Measurements from ENCODE around the gene TMX2. TPM values are rescaled to one million over a fixed set of nuclear protein-coding genes. Genes with fewer than 3 reads are reported as not detected.
A peak's percentile ranks its signal among the peaks of the same experiment; 100 is the strongest.

Gene TMX2
- 51.1 TPM for polyA plus RNA-seq (2013, experiment 1 of 2)
- polyA plus RNA-seq (2013, experiment 2 of 2): 50.7 TPM

GRCh38 chr11:57712256-57713150 is at the start of gene TMX2:
Gene TMX2, plus strand, starts transcription at chr11:57712593. Its CDS starts 26 bp downstream, at chr11:57712619.
- Histone ChIP-seq H3K79me1 (ENCODE audit: low read depth, low read length) (peaks cover 12% of the 10 kb centered on the region), H3K4me1 (ENCODE audit: control insufficient read depth in 2 of 2, insufficient read depth in 1 of 2, low read depth in 1 of 2, low read length in 2 of 2) (peaks cover 6 to 12% of the 10 kb centered on the region in 2 donors), H3K9me3 (replicated peaks in 1 of 2; ENCODE audit: control insufficient read depth in 2 of 2, insufficient read depth in 1 of 2, low read depth in 1 of 2, low read length in 2 of 2) (no peaks in the 10 kb centered on the region), H3K4ac (ENCODE audit: low read length) (peak within 1 kb of the TSS; percentile 87), H2AK5ac (ENCODE audit: low read depth, low read length) (peak within 1 kb of the TSS; percentile 19), H2BK120ac (ENCODE audit: low read depth, low read length) (no peak within 1 kb of the TSS), H2BK12ac (ENCODE audit: low read length) (peak within 1 kb of the TSS; percentile 44), H4K91ac (ENCODE audit: low read depth, low read length, poor library complexity) (no peak within 1 kb of the TSS), H3K27me3 (ENCODE audit: control insufficient read depth in 3 of 3, insufficient read depth in 3 of 3, low read depth in 1 of 3, low read length in 3 of 3) (no peaks in the 10 kb centered on the region), H3K27ac (replicated peaks; ENCODE audit: low read length) (peak within 1 kb of the TSS; percentile 89), H2AFZ (ENCODE audit: low read length) (peak within 1 kb of the TSS; percentile 94), H3K23ac (ENCODE audit: low read depth, low read length, poor library complexity) (peak within 1 kb of the TSS; percentile 67), H2BK15ac (ENCODE audit: low read length) (peak within 1 kb of the TSS; percentile 63), H4K8ac (ENCODE audit: low read depth, low read length) (peak within 1 kb of the TSS; percentile 70), H3K18ac (ENCODE audit: low read length) (peak within 1 kb of the TSS; percentile 97), H3K14ac (ENCODE audit: low read length) (peak within 1 kb of the TSS; percentile 72), H3K36me3 (replicated peaks in 1 of 2; ENCODE audit: control insufficient read depth in 2 of 2, insufficient read depth in 2 of 2, low read length in 2 of 2) (peaks cover 0 to 25% of the 10 kb centered on the region in 2 donors), H3K9ac (ENCODE audit: low read depth, low read length, poor library complexity) (peak within 1 kb of the TSS; percentile 98), H3K4me3 (ENCODE audit: low read length in 2 of 2) (peak within 1 kb of the TSS; percentile 92 to 97), H2BK5ac (ENCODE audit: low read length) (peak within 1 kb of the TSS; percentile 90), H3K4me2 (ENCODE audit: insufficient read depth, low read length, poor library complexity, severe bottlenecking) (peak within 1 kb of the TSS; percentile 82)
- WGBS, 2 donors (ENCODE audit: extremely low coverage in 2 of 2, insufficient read length in 2 of 2, insufficient replicate concordance in 1 of 2): no CpG with 5 or more reads among the region's 53 CpGs
- DNase-seq (ENCODE audit: low spot score): peak; percentile 96

- H4K91ac ChIP-seq (ENCODE audit: low read depth, low read length, poor library complexity): no peak overlapping the region
- no peak overlapping the region for H2AK5ac ChIP-seq (ENCODE audit: low read depth, low read length)
- no peak overlapping the region for H3K23ac ChIP-seq (ENCODE audit: low read depth, low read length, poor library complexity)
- H2BK120ac ChIP-seq (ENCODE audit: low read depth, low read length): no peak overlapping the region
- H3K27me3 ChIP-seq (ENCODE audit: control insufficient read depth in 3 of 3, insufficient read depth in 3 of 3, low read depth in 1 of 3, low read length in 3 of 3): no peaks in the 10 kb centered on the region
- H2BK5ac ChIP-seq (ENCODE audit: low read length): no peak overlapping the region
- no peak overlapping the region for H3K4me2 ChIP-seq (ENCODE audit: insufficient read depth, low read length, poor library complexity, severe bottlenecking)
- no peak overlapping the region for H2BK15ac ChIP-seq (ENCODE audit: low read length)
- H3K9me3 ChIP-seq (replicated peaks in 1 of 2; ENCODE audit: control insufficient read depth in 2 of 2, insufficient read depth in 1 of 2, low read depth in 1 of 2, low read length in 2 of 2): no peaks in the 10 kb centered on the region
- H3K79me1 ChIP-seq (ENCODE audit: low read depth, low read length): peaks cover 5% of the 10 kb centered on the region
- WGBS, 2 donors (ENCODE audit: extremely low coverage in 2 of 2, insufficient read length in 2 of 2, insufficient replicate concordance in 1 of 2): no CpG with 5 or more reads among the region's 4 CpGs
- H3K4ac ChIP-seq (ENCODE audit: low read length): no peak overlapping the region
- no peak overlapping the region for H3K18ac ChIP-seq (ENCODE audit: low read length)
- H3K36me3 ChIP-seq (replicated peaks in 1 of 2; ENCODE audit: control insufficient read depth in 2 of 2, insufficient read depth in 2 of 2, low read length in 2 of 2): peaks cover 15 to 40% of the 10 kb centered on the region in 2 donors
- H3K14ac ChIP-seq (ENCODE audit: low read length): no peak overlapping the region
- H3K27ac ChIP-seq (replicated peaks; ENCODE audit: low read length): no peak overlapping the region
- DNase-seq (ENCODE audit: low spot score): no peak
- peaks cover 2 to 7% of the 10 kb centered on the region in 2 donors for H3K4me1 ChIP-seq (ENCODE audit: control insufficient read depth in 2 of 2, insufficient read depth in 1 of 2, low read depth in 1 of 2, low read length in 2 of 2)
- no peak overlapping the region for H3K9ac ChIP-seq (ENCODE audit: low read depth, low read length, poor library complexity)
- H4K8ac ChIP-seq (ENCODE audit: low read depth, low read length): peak overlapping the region; percentile 19
- H3K4me3 ChIP-seq (ENCODE audit: low read length in 2 of 2): no peak overlapping the region
- H2BK12ac ChIP-seq (ENCODE audit: low read length): no peak overlapping the region
- no peak overlapping the region for H2AFZ ChIP-seq (ENCODE audit: low read length)
Observed at GRCh38 chr11:57662893-57663292, 49.5 kb upstream of the TMX2 start.

- peaks cover 0 to 4% of the 10 kb centered on the region in 2 donors for H3K4me1 ChIP-seq (ENCODE audit: control insufficient read depth in 2 of 2, insufficient read depth in 1 of 2, low read depth in 1 of 2, low read length in 2 of 2)
- peaks cover 15 to 40% of the 10 kb centered on the region in 2 donors for H3K36me3 ChIP-seq (replicated peaks in 1 of 2; ENCODE audit: control insufficient read depth in 2 of 2, insufficient read depth in 2 of 2, low read length in 2 of 2)
Observed at GRCh38 chr11:57663975-57664374, 48.4 kb upstream of the TMX2 start.

GRCh38 chr11:57667117-57667735 is 45.2 kb upstream of the TMX2 start:
- Histone ChIP-seq H2BK5ac (ENCODE audit: low read length) (peak overlapping the region; percentile 95), H4K8ac (ENCODE audit: low read depth, low read length) (no peak overlapping the region), H2AFZ (ENCODE audit: low read length) (peak overlapping the region; percentile 82), H3K9ac (ENCODE audit: low read depth, low read length, poor library complexity) (peak overlapping the region; percentile 90), H3K4me3 (ENCODE audit: low read length in 2 of 2) (peak overlapping the region; percentile 83 to 90), H3K18ac (ENCODE audit: low read length) (peak overlapping the region; percentile 73), H4K91ac (ENCODE audit: low read depth, low read length, poor library complexity) (no peak overlapping the region), H2BK120ac (ENCODE audit: low read depth, low read length) (no peak overlapping the region), H3K4me1 (ENCODE audit: control insufficient read depth in 2 of 2, insufficient read depth in 1 of 2, low read depth in 1 of 2, low read length in 2 of 2) (peaks cover 0 to 4% of the 10 kb centered on the region in 2 donors), H3K27me3 (ENCODE audit: control insufficient read depth in 3 of 3, insufficient read depth in 3 of 3, low read depth in 1 of 3, low read length in 3 of 3) (no peaks in the 10 kb centered on the region), H2BK12ac (ENCODE audit: low read length) (no peak overlapping the region), H3K14ac (ENCODE audit: low read length) (no peak overlapping the region), H3K36me3 (replicated peaks in 1 of 2; ENCODE audit: control insufficient read depth in 2 of 2, insufficient read depth in 2 of 2, low read length in 2 of 2) (peaks cover 3 to 22% of the 10 kb centered on the region in 2 donors), H3K4ac (ENCODE audit: low read length) (no peak overlapping the region), H2AK5ac (ENCODE audit: low read depth, low read length) (no peak overlapping the region), H3K23ac (ENCODE audit: low read depth, low read length, poor library complexity) (peak overlapping the region; percentile 29), H3K27ac (replicated peaks; ENCODE audit: low read length) (peak overlapping the region; percentile 97), H2BK15ac (ENCODE audit: low read length) (peak overlapping the region; percentile 76), H3K4me2 (ENCODE audit: insufficient read depth, low read length, poor library complexity, severe bottlenecking) (peak overlapping the region; percentile 84), H3K9me3 (replicated peaks in 1 of 2; ENCODE audit: control insufficient read depth in 2 of 2, insufficient read depth in 1 of 2, low read depth in 1 of 2, low read length in 2 of 2) (no peaks in the 10 kb centered on the region), H3K79me1 (ENCODE audit: low read depth, low read length) (peaks cover 4% of the 10 kb centered on the region)
- no CpG with 5 or more reads among the region's 29 CpGs for WGBS, 2 donors (ENCODE audit: extremely low coverage in 2 of 2, insufficient read length in 2 of 2, insufficient replicate concordance in 1 of 2)
- peak; percentile 99 for DNase-seq (ENCODE audit: low spot score)

More at GRCh38 chr11:57663975-57664374, 48.4 kb upstream of the TMX2 start:
- no peak overlapping the region for H3K4ac ChIP-seq (ENCODE audit: low read length)
- no peak overlapping the region for H3K4me2 ChIP-seq (ENCODE audit: insufficient read depth, low read length, poor library complexity, severe bottlenecking)
- no peaks in the 10 kb centered on the region for H3K27me3 ChIP-seq (ENCODE audit: control insufficient read depth in 3 of 3, insufficient read depth in 3 of 3, low read depth in 1 of 3, low read length in 3 of 3)
- no peak overlapping the region for H4K91ac ChIP-seq (ENCODE audit: low read depth, low read length, poor library complexity)
- no peak overlapping the region for H2BK12ac ChIP-seq (ENCODE audit: low read length)
- H2BK5ac ChIP-seq (ENCODE audit: low read length): no peak overlapping the region
- no peak overlapping the region for H4K8ac ChIP-seq (ENCODE audit: low read depth, low read length)
- DNase-seq (ENCODE audit: low spot score): no peak
- no peak overlapping the region for H3K4me3 ChIP-seq (ENCODE audit: low read length in 2 of 2)
- no peak overlapping the region for H3K14ac ChIP-seq (ENCODE audit: low read length)
- no CpG with 5 or more reads among the region's 9 CpGs for WGBS, 2 donors (ENCODE audit: extremely low coverage in 2 of 2, insufficient read length in 2 of 2, insufficient replicate concordance in 1 of 2)
- H3K9ac ChIP-seq (ENCODE audit: low read depth, low read length, poor library complexity): no peak overlapping the region
- no peak overlapping the region for H3K27ac ChIP-seq (replicated peaks; ENCODE audit: low read length)
- no peak overlapping the region for H2BK15ac ChIP-seq (ENCODE audit: low read length)
- no peak overlapping the region for H2AK5ac ChIP-seq (ENCODE audit: low read depth, low read length)
- peaks cover 6% of the 10 kb centered on the region for H3K79me1 ChIP-seq (ENCODE audit: low read depth, low read length)
- H3K9me3 ChIP-seq (replicated peaks in 1 of 2; ENCODE audit: control insufficient read depth in 2 of 2, insufficient read depth in 1 of 2, low read depth in 1 of 2, low read length in 2 of 2): no peaks in the 10 kb centered on the region
- no peak overlapping the region for H2BK120ac ChIP-seq (ENCODE audit: low read depth, low read length)
- no peak overlapping the region for H3K23ac ChIP-seq (ENCODE audit: low read depth, low read length, poor library complexity)
- no peak overlapping the region for H2AFZ ChIP-seq (ENCODE audit: low read length)
- no peak overlapping the region for H3K18ac ChIP-seq (ENCODE audit: low read length)

Measured in neuronal stem cell (in vitro differentiated cells).